A549 (cell line): ENCODE results near the gene COL4A5.

Source experiments
- BHLHE40 ChIP-seq: IDR thresholded peaks from 2 replicates; pipeline ENCODE4 v1.6.1; 2012; ENCODE audit warnings: low read depth, low read length, inconsistent platforms
- CBX8 ChIP-seq: fragments of 200-600 bp; sonication (generic); IDR thresholded peaks from 2 replicates; pipeline ENCODE4 v1.6.1; 2016
- CTCF ChIP-seq: fragments of >200 bp; sonication (Bioruptor Twin); formaldehyde crosslinking; IDR thresholded peaks from 3 replicates; pipeline ENCODE4 v1.5.1; 2016
- JUNB ChIP-seq: fragments of >200 bp; sonication (Bioruptor Twin); formaldehyde crosslinking; IDR thresholded peaks from 2 replicates; pipeline ENCODE4 v1.6.1; 2016
- KDM1A ChIP-seq: fragments of 200-600 bp; sonication (generic); IDR thresholded peaks from 2 replicates; pipeline ENCODE4 v1.6.1; 2016; ENCODE audit warnings: low read depth, mild to moderate bottlenecking
- RAD21 ChIP-seq, 2 experiments: fragments of >200 bp in 1 of 2; sonication (Bioruptor Twin) in 1 of 2; formaldehyde crosslinking in 1 of 2; IDR thresholded peaks in 1 of 2; conservative IDR thresholded peaks in 1 of 2; 2 replicates in 1 of 2; 3 replicates in 1 of 2; pipeline ENCODE4 v1.6.1; 2012 to 2018; ENCODE audit warnings: inconsistent platforms in 1 of 2
- REST ChIP-seq: fragments of 200-600 bp; sonication (generic); IDR thresholded peaks from 2 replicates; pipeline ENCODE4 v1.6.1; 2016; ENCODE audit warnings: antibody characterized with exemption, mild to moderate bottlenecking, moderate library complexity

GRCh38 chrX:108737754-108738153 lies 298.1 kb downstream of the COL4A5 start:
- TF ChIP-seq REST, result no peak
- no peak for TF ChIP-seq BHLHE40
- no peak for TF ChIP-seq CBX8
- TF ChIP-seq KDM1A, result no peak
- no peak for TF ChIP-seq RAD21 (conservative IDR thresholded peaks at IDR 0.05 in 1 of 2, IDR thresholded peaks at IDR 0.05 in 1 of 2)
- no peak for TF ChIP-seq CTCF
- TF ChIP-seq JUNB, result no peak
